ENCODE data around the gene PLK2. TPM values are rescaled to one million over a fixed set of nuclear protein-coding genes. Genes with fewer than 3 reads are reported as not detected.

Gene PLK2
- total RNA-seq, 4 donors from 2014 or later: 25.7 to 56.5 (median 31.4) TPM

GRCh38 chr5:58504766-58505165, 44.9 kb upstream of the PLK2 start:
- no peak for TF ChIP-seq POLR2AphosphoS5 (IDR thresholded peaks at IDR 0.05)
- TF ChIP-seq, protein P1, sequence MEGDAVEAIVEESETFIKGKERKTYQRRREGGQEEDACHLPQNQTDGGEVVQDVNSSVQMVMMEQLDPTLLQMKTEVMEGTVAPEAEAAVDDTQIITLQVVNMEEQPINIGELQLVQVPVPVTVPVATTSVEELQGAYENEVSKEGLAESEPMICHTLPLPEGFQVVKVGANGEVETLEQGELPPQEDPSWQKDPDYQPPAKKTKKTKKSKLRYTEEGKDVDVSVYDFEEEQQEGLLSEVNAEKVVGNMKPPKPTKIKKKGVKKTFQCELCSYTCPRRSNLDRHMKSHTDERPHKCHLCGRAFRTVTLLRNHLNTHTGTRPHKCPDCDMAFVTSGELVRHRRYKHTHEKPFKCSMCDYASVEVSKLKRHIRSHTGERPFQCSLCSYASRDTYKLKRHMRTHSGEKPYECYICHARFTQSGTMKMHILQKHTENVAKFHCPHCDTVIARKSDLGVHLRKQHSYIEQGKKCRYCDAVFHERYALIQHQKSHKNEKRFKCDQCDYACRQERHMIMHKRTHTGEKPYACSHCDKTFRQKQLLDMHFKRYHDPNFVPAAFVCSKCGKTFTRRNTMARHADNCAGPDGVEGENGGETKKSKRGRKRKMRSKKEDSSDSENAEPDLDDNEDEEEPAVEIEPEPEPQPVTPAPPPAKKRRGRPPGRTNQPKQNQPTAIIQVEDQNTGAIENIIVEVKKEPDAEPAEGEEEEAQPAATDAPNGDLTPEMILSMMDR (IDR thresholded peaks at IDR 0.05): no peak
- no peak for TF ChIP-seq POLR2A (IDR thresholded peaks at IDR 0.05; ENCODE audit: low read depth)
- TF ChIP-seq EP300 (IDR thresholded peaks at IDR 0.05): no peak
- Histone ChIP-seq H3K4me3 (no peak overlapping the region), H3K9me3 (no peaks in the 10 kb centered on the region), H3K4me1 (no peaks in the 10 kb centered on the region), H3K27ac (replicated peaks in 1 of 4) (no peak overlapping the region), H3K36me3 (no peaks in the 10 kb centered on the region), H3K27me3 (no peaks in the 10 kb centered on the region)
- intact Hi-C loops (cut with DNase I): no loop called here
- DNase-seq (ENCODE audit: extremely low spot score): no peak
- WGBS: 55% methylated on average over 3 of the region's 3 CpGs

GRCh38 chr5:58503390-58504046, 43.6 kb upstream of the PLK2 start:
- Histone ChIP-seq H3K4me3 (no peak overlapping the region), H3K27me3 (no peaks in the 10 kb centered on the region), H3K4me1 (no peaks in the 10 kb centered on the region), H3K36me3 (no peaks in the 10 kb centered on the region), H3K9me3 (no peaks in the 10 kb centered on the region), H3K27ac (replicated peaks in 1 of 4) (no peak overlapping the region)
- DNase-seq (ENCODE audit: extremely low spot score): no peak
- TF ChIP-seq, protein P1 (IDR thresholded peaks at IDR 0.05): no peak
- no peak for TF ChIP-seq POLR2AphosphoS5 (IDR thresholded peaks at IDR 0.05)
- no peak for TF ChIP-seq EP300 (IDR thresholded peaks at IDR 0.05)
- no peak for TF ChIP-seq POLR2A (IDR thresholded peaks at IDR 0.05; ENCODE audit: low read depth)
- intact Hi-C loops (cut with DNase I): no loop called here
- WGBS: 76% methylated on average over 3 of the region's 3 CpGs

GRCh38 chr5:58501778-58502417, 42.0 kb upstream of the PLK2 start:
- H3K36me3 ChIP-seq: no peaks in the 10 kb centered on the region
- no peak overlapping the region for H3K4me3 ChIP-seq
- no peak overlapping the region for H3K27ac ChIP-seq (replicated peaks in 1 of 4)
- intact Hi-C loops (cut with DNase I): no loop called here
- no peaks in the 10 kb centered on the region for H3K27me3 ChIP-seq
- H3K4me1 ChIP-seq: no peaks in the 10 kb centered on the region
- TF ChIP-seq POLR2A (IDR thresholded peaks at IDR 0.05; ENCODE audit: low read depth) (no peak), EP300 (IDR thresholded peaks at IDR 0.05) (no peak), POLR2AphosphoS5 (IDR thresholded peaks at IDR 0.05) (no peak)
- 89% methylated on average over 2 of the region's 2 CpGs for WGBS
- DNase-seq (ENCODE audit: extremely low spot score): no peak
- H3K9me3 ChIP-seq: no peaks in the 10 kb centered on the region

- no peaks in the 10 kb centered on the region for H3K4me1 ChIP-seq
- H3K27me3 ChIP-seq: no peaks in the 10 kb centered on the region
- TF ChIP-seq EP300 (IDR thresholded peaks at IDR 0.05): no peak
- TF ChIP-seq POLR2AphosphoS5 (IDR thresholded peaks at IDR 0.05): no peak
- TF ChIP-seq, protein P1 (IDR thresholded peaks at IDR 0.05): no peak
- no peak for TF ChIP-seq POLR2A (IDR thresholded peaks at IDR 0.05; ENCODE audit: low read depth)
- no peak for DNase-seq (ENCODE audit: extremely low spot score)
- no peaks in the 10 kb centered on the region for H3K36me3 ChIP-seq
- no peaks in the 10 kb centered on the region for H3K9me3 ChIP-seq
- H3K4me3 ChIP-seq: no peak overlapping the region
- intact Hi-C loops (cut with DNase I): loop anchor here (10.0 kb wide), 1 partner anchor 345 kb away; no protein-coding TSS in a partner anchor
- no peak overlapping the region for H3K27ac ChIP-seq (replicated peaks in 1 of 4)
- 19% methylated on average over 2 of the region's 2 CpGs for WGBS
Observed at GRCh38 chr5:58499941-58500340, 40.1 kb upstream of the PLK2 start.

DNA sequence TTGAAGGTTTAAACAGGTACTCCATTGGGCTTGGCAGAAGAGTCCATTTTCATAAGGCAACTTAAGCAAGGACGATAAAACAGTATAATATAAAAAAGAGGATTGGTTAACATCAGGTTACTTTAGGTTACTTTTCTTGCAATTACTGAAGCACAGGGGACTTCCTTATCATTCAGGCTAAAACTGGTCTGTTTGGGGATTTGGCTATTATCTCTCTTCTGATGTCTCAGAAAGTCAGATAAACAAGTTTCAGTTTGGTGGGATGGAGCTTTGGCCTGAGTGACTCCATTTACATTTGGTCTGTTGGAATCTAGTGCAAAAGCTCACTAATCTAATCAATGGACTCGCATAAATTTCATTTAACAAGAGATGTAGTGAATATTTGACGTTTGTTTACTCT, 39.3 kb upstream of the PLK2 start:
- H3K4me3 ChIP-seq: no peak overlapping the region
- 78% methylated on average over 3 of the region's 3 CpGs for WGBS
- no peaks in the 10 kb centered on the region for H3K36me3 ChIP-seq
- no peaks in the 10 kb centered on the region for H3K27me3 ChIP-seq
- H3K9me3 ChIP-seq: no peaks in the 10 kb centered on the region
- intact Hi-C loops (cut with DNase I): loop anchor here (10.0 kb wide), 1 partner anchor 346 kb away; no protein-coding TSS in a partner anchor
- no peak overlapping the region for H3K27ac ChIP-seq (replicated peaks in 1 of 4)
- no peak for TF ChIP-seq POLR2AphosphoS5 (IDR thresholded peaks at IDR 0.05)
- TF ChIP-seq POLR2A (IDR thresholded peaks at IDR 0.05; ENCODE audit: low read depth): no peak
- TF ChIP-seq, protein P1 (IDR thresholded peaks at IDR 0.05): no peak
- no peak for TF ChIP-seq EP300 (IDR thresholded peaks at IDR 0.05)
- no peak for DNase-seq (ENCODE audit: extremely low spot score)
- H3K4me1 ChIP-seq: no peaks in the 10 kb centered on the region

All from esophagus muscularis mucosa (tissue), 4 donors.